Measurements from ENCODE around the gene HLA-DQA2.

DNA sequence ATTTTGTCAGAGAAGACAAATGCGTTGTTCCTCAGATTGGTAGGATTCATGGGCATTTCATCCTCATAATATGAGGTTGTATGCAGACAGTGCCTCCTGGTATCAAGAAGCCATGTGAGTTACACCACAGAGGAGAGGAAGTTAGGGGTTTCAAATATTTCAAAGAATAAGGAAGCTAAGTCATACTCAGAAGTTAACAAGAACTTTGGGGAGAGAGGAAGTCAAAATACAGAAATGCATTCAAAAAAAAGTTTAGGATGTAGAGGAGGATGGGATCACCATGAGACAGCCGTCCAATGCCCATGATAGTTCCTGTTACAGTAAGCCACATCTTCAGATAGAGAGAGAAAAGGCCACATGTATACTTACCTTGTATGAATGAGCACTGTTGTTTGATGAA, 53.3 kb downstream of the HLA-DQA2 start:
- TF ChIP-seq, protein P1, sequence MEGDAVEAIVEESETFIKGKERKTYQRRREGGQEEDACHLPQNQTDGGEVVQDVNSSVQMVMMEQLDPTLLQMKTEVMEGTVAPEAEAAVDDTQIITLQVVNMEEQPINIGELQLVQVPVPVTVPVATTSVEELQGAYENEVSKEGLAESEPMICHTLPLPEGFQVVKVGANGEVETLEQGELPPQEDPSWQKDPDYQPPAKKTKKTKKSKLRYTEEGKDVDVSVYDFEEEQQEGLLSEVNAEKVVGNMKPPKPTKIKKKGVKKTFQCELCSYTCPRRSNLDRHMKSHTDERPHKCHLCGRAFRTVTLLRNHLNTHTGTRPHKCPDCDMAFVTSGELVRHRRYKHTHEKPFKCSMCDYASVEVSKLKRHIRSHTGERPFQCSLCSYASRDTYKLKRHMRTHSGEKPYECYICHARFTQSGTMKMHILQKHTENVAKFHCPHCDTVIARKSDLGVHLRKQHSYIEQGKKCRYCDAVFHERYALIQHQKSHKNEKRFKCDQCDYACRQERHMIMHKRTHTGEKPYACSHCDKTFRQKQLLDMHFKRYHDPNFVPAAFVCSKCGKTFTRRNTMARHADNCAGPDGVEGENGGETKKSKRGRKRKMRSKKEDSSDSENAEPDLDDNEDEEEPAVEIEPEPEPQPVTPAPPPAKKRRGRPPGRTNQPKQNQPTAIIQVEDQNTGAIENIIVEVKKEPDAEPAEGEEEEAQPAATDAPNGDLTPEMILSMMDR (IDR thresholded peaks at IDR 0.05): no peak
- no peak for TF ChIP-seq POLR2A (IDR thresholded peaks at IDR 0.05)

All from right lobe of liver (tissue), 4 donors.